Chondrocyte (in vitro differentiated cells): ENCODE results near the gene PDCL2. TPM values are rescaled to one million over a fixed set of nuclear protein-coding genes. Genes with fewer than 3 reads are reported as not detected.
"Not testable (repeated sequence)": the region's sequence is repeated elsewhere in the genome, so short reads cannot be mapped to it uniquely, and the experiment has no call there.

Experiments used
- DNase-seq: peaks from one replicate; pipeline ENCODE4 v3.0.0; 2021; ENCODE audit warnings: mixed read lengths, low spot score
- H3K27ac Mint-ChIP-seq: one replicate; pipeline ENCODE4 v1.8.0; 2021; ENCODE audit warnings: mild to moderate bottlenecking, moderate library complexity, mixed read lengths; ENCODE audit not compliant: unreplicated experiment
- H3K27me3 Mint-ChIP-seq: 2 replicates; pipeline ENCODE4 v1.8.0; 2021; ENCODE audit warnings: low read depth, mixed read lengths
- H3K36me3 Mint-ChIP-seq: 2 replicates; pipeline ENCODE4 v1.8.0; 2021; ENCODE audit warnings: low read depth, mixed read lengths
- H3K4me1 Mint-ChIP-seq: 2 replicates; pipeline ENCODE4 v1.8.0; 2021; ENCODE audit warnings: low read depth, mild to moderate bottlenecking, mixed read lengths
- H3K4me3 Mint-ChIP-seq: one replicate; pipeline ENCODE4 v1.8.0; 2021; ENCODE audit warnings: mild to moderate bottlenecking, moderate library complexity, mixed read lengths; ENCODE audit not compliant: unreplicated experiment
- H3K9me3 Mint-ChIP-seq: 2 replicates; pipeline ENCODE4 v1.8.0; 2021; ENCODE audit warnings: low read depth, mixed read lengths
- total RNA-seq: library from RNA; stranded (reverse); gene quantifications from 3 replicates; pipeline ENCODE4 v1.2.1, GENCODE V29; 2021
- TF ChIP-seq, protein P1 (sequence below): fragments of 200-600 bp; sonication (generic); IDR thresholded peaks from 2 replicates; pipeline ENCODE4 v1.5.0; 2021; ENCODE audit warnings: antibody characterized with exemption, mild to moderate bottlenecking, moderate library complexity

PDCL2 gene
- total RNA-seq, 1 donor from 2014 or later, result not detected

DNA sequence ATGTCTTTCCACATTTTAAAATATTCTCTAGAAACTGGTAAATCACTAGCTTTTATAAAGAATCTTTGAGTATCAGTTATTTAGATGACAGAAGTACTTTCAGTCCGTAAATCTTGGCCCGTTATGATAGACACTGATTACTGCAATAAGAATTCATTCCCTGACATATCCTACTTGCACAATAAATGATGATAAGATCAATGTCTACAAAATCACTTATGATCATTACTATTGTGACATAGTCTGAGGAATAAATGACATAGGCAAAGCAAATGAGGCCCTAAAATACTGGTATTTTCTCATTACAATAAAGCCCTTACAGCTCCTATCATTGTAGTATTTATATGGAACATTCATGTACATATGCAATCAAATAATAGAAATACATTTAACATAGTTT lies 6.6 kb upstream of the PDCL2 start:
- H3K4me1 Mint-ChIP-seq, result no peaks in the 10 kb centered on the region
- peaks cover 10% of the 10 kb centered on the region for H3K27me3 Mint-ChIP-seq
- peaks cover 2% of the 10 kb centered on the region for H3K36me3 Mint-ChIP-seq
- H3K9me3 Mint-ChIP-seq, result peaks cover 5% of the 10 kb centered on the region
- no peak for DNase-seq
- H3K4me3 Mint-ChIP-seq, result no peak overlapping the region
- TF ChIP-seq, protein P1, sequence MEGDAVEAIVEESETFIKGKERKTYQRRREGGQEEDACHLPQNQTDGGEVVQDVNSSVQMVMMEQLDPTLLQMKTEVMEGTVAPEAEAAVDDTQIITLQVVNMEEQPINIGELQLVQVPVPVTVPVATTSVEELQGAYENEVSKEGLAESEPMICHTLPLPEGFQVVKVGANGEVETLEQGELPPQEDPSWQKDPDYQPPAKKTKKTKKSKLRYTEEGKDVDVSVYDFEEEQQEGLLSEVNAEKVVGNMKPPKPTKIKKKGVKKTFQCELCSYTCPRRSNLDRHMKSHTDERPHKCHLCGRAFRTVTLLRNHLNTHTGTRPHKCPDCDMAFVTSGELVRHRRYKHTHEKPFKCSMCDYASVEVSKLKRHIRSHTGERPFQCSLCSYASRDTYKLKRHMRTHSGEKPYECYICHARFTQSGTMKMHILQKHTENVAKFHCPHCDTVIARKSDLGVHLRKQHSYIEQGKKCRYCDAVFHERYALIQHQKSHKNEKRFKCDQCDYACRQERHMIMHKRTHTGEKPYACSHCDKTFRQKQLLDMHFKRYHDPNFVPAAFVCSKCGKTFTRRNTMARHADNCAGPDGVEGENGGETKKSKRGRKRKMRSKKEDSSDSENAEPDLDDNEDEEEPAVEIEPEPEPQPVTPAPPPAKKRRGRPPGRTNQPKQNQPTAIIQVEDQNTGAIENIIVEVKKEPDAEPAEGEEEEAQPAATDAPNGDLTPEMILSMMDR, result no peak
- H3K27ac Mint-ChIP-seq, result no peak overlapping the region

DNA sequence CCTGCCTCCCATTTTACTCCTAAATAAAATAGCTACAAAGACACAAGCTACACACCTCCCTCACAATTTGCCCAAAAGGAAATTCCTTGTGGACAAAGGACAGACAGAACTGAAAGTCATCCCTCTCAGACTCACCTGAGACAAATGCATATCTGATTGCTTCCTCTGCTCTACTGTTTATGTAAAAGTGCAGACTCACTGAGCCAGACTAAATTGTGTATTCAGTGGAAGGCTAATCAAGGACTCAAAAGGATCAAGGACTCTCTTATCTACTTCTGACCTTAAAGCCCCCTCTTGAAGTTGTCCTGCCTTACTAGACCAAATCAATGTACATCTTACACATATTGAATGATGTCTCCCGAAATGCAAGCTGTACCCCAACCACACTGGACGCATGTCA lies 3.9 kb downstream of the PDCL2 start:
- no peak for DNase-seq
- no peaks in the 10 kb centered on the region for H3K4me1 Mint-ChIP-seq
- H3K9me3 Mint-ChIP-seq, result peaks cover 17% of the 10 kb centered on the region
- H3K27me3 Mint-ChIP-seq, result peaks cover 10% of the 10 kb centered on the region
- no peak overlapping the region for H3K4me3 Mint-ChIP-seq
- H3K27ac Mint-ChIP-seq, result no peak overlapping the region
- peaks cover 8% of the 10 kb centered on the region for H3K36me3 Mint-ChIP-seq
- TF ChIP-seq, protein P1, result no peak

DNA sequence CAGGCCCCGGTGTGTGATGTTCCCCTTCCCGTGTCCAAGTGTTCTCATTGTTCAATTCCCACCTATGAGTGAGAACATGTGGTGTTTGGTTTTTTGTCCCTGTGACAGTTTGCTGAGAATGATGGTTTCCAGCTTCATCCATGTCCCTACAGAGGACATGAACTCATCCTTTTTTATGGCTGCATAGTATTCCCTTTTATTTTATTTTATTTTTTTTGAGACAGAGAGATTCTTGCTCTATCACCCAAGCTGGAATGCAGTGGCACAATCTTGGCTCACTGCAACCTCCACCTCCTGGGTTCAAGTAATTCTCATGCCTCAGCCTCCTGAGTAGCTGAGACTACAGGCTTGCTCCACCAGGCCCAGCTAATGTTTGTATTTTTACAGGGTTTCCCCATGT lies 9.3 kb downstream of the PDCL2 start:
- peaks cover 18% of the 10 kb centered on the region for H3K9me3 Mint-ChIP-seq

DNA sequence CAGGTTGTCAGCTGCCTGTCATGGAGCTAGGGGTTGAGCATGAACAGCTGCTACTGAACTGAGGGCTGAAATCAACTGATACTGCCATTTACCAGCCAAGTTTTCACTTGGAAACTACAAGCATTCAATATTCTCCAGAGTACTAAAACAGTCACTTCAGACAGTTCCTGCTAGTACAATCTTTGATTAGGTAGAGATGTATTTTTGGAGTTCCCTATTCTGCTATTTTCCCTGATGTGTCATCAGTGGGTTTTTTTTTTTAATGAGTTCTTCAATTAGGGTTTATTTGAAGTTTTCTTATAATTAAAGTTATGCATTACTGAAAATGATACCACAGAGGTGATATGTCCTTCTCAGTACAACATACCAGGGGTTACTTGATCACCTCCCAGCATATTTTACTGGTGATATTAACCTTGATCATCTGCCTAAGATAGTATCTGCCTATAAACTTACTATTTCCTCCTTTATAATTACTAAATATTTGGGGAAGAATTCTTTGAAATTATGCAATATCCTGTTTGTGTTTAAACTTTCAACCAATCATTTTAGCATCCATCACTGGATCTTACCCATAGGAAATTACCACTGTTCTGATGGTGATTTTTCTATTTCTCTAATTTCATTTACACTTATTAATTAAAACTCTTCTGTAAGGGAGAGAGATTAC lies 13.6 kb downstream of the PDCL2 start:
- Mint-ChIP-seq H3K27me3 (peaks cover 3% of the 10 kb centered on the region), H3K36me3 (peaks cover 16% of the 10 kb centered on the region), H3K4me1 (no peaks in the 10 kb centered on the region), H3K9me3 (peaks cover 39% of the 10 kb centered on the region), H3K4me3 (no peak overlapping the region), H3K27ac (no peak overlapping the region)
- DNase-seq, result no peak
- TF ChIP-seq, protein P1, result no peak

More for the DNA sequence above, 9.3 kb downstream of the PDCL2 start:
- H3K4me1 Mint-ChIP-seq, H3K27ac Mint-ChIP-seq, DNase-seq, H3K4me3 Mint-ChIP-seq, H3K27me3 Mint-ChIP-seq, H3K36me3 Mint-ChIP-seq: not testable (repeated sequence)

DNA sequence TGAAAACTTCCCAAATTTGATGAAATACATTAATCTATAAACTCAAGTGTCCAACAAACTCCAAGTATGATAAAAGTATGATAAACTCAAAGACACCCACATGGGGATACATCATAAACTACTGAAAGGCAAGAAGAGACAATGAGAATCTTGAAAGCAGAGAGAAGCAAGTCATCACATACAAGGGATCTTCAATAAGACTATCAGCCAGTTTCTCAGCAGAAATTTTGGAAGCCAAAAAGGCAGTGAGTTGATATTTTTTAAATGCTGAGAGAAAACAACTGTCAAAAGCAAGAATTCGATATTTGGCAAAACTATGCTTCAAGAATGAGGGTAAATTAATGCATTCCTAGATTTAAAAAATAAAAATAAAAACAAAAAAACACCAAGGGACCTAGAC lies 16.5 kb downstream of the PDCL2 start:
- peaks cover 33% of the 10 kb centered on the region for H3K9me3 Mint-ChIP-seq
- TF ChIP-seq, protein P1, result no peak
- no peak overlapping the region for H3K27ac Mint-ChIP-seq
- H3K36me3 Mint-ChIP-seq, result peaks cover 15% of the 10 kb centered on the region
- no peak overlapping the region for H3K4me3 Mint-ChIP-seq
- H3K4me1 Mint-ChIP-seq, result no peaks in the 10 kb centered on the region
- no peaks in the 10 kb centered on the region for H3K27me3 Mint-ChIP-seq
- no peak for DNase-seq

DNA sequence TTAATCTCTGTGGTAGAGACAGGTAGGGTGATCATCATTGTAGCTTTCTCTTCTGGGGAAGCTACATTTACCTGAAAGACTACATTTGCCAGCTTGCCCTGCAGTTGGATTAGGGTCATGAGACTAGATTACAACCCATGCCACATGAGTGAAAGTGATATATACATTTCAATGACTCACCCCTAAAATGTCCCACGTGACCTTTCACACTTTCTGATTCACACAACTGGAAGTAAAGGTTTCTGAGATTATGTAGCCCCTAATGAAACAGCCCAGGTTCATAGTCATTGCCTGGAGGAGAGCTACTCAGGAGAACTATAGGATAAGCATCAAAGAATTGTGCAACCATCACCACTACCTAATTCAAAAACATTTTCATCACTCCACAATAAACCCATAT lies 17.8 kb downstream of the PDCL2 start:
- no peak overlapping the region for H3K4me3 Mint-ChIP-seq
- no peak for DNase-seq
- peaks cover 15% of the 10 kb centered on the region for H3K36me3 Mint-ChIP-seq
- no peak overlapping the region for H3K27ac Mint-ChIP-seq
- no peaks in the 10 kb centered on the region for H3K27me3 Mint-ChIP-seq
- peaks cover 33% of the 10 kb centered on the region for H3K9me3 Mint-ChIP-seq
- H3K4me1 Mint-ChIP-seq, result no peaks in the 10 kb centered on the region
- TF ChIP-seq, protein P1, result no peak
